Cardiac septum (tissue), 1 donor: ENCODE results near the gene WDR5B. TPM values are rescaled to one million over a fixed set of nuclear protein-coding genes. Genes with fewer than 3 reads are reported as not detected.
"Not testable (repeated sequence)": the region's sequence is repeated elsewhere in the genome, so short reads cannot be mapped to it uniquely, and the experiment has no call there.

Experiments used
- DNase-seq: peaks from one replicate; pipeline ENCODE4 v3.0.0-alpha.2; 2020; ENCODE audit warnings: low spot score
- intact Hi-C: fragments of 100-400 bp; cut with DNase I; formaldehyde crosslinking; loops from one replicate; pipeline ENCODE4 v1.14.0; 2022
- total RNA-seq: library from RNA; stranded (reverse); fragmentation: NEBNext Ultra II Directional; extraction: Animal tissue kit (Norgen Biotek cat#: 25700); gene quantifications from one replicate; pipeline ENCODE4 v1.2.1, GENCODE V29; 2021
- donor health status: DM: no; HTN: no; CAD: no.

Gene WDR5B
- total RNA-seq, 1 donor from 2014 or later, result 2.7 TPM

GRCh38 chr3:122383771-122384697, 31.8 kb downstream of the WDR5B start, which contains the start of gene FAM162A:
TSS of gene FAM162A (plus strand) at chr3:122384182. CDS start at chr3:122384266, 84 bp downstream.
- peak; percentile 98 for DNase-seq
- intact Hi-C loops, result loop anchor here (2.0 kb wide), 1 partner anchor 33 kb away; the partner anchor contains the start of gene WDR5B

GRCh38 chr3:122382888-122383666, 32.8 kb downstream of the WDR5B start, which contains the start of gene MIX23:
TSS of gene MIX23 (minus strand) at chr3:122383231. CDS start at chr3:122383224, 7 bp downstream.
- intact Hi-C loops, result loop anchor here (2.0 kb wide), 1 partner anchor 34 kb away; the partner anchor contains the start of gene WDR5B
- peak; percentile 95 for DNase-seq

GRCh38 chr3:122377975-122378374, 37.9 kb downstream of the WDR5B start:
- DNase-seq, result no peak
- intact Hi-C loops, result no loop called here

- intact Hi-C loops, result no loop called here
Observed at GRCh38 chr3:122374034-122374433, 41.8 kb downstream of the WDR5B start.

GRCh38 chr3:122366379-122366749, 49.5 kb downstream of the WDR5B start:
- intact Hi-C loops, result no loop called here
- DNase-seq, result no peak

More at GRCh38 chr3:122374034-122374433, 41.8 kb downstream of the WDR5B start:
- no peak for DNase-seq

- intact Hi-C loops, DNase-seq: not testable (repeated sequence)
Observed at GRCh38 chr3:122365582-122366378, 50.1 kb downstream of the WDR5B start.

- no peak for DNase-seq
- intact Hi-C loops, result no loop called here
Observed at GRCh38 chr3:122365073-122365472, 50.8 kb downstream of the WDR5B start.

GRCh38 chr3:122364490-122364889, 51.4 kb downstream of the WDR5B start:
- no peak for DNase-seq

More at GRCh38 chr3:122364490-122364889, 51.4 kb downstream of the WDR5B start:
- intact Hi-C loops, result no loop called here

Other genes with a start within 250 kb of the WDR5B start
- not detected for gene CASR, start 232.4 kb downstream of the WDR5B start, total RNA-seq
- gene CSTA, start 90.8 kb downstream of the WDR5B start, total RNA-seq, result 2.0 TPM
- gene MIX23, start 32.8 kb downstream of the WDR5B start, total RNA-seq, result 24.8 TPM
- gene FAM162A, start 31.9 kb downstream of the WDR5B start, total RNA-seq, result 109 TPM
- gene KPNA1, start 98.9 kb upstream of the WDR5B start, total RNA-seq, result 94.7 TPM
- gene PARP9, start 148.2 kb upstream of the WDR5B start, total RNA-seq, result 15.0 TPM
- 14.3 TPM for gene DTX3L, start 148.3 kb upstream of the WDR5B start, total RNA-seq
- gene PARP15, start 161.6 kb upstream of the WDR5B start, total RNA-seq, result 0.67 TPM